ENCODE data around the gene PPP1R1A. TPM values are rescaled to one million over a fixed set of nuclear protein-coding genes. Genes with fewer than 3 reads are reported as not detected.

PPP1R1A gene
- total RNA-seq, 4 donors from 2014 or later: 1.1 to 4.1 (median 1.8) TPM

GRCh38 chr12:54544743-54545142, 43.7 kb downstream of the PPP1R1A start:
- TF ChIP-seq POLR2A (IDR thresholded peaks at IDR 0.05): no peak
- TF ChIP-seq, protein P1, sequence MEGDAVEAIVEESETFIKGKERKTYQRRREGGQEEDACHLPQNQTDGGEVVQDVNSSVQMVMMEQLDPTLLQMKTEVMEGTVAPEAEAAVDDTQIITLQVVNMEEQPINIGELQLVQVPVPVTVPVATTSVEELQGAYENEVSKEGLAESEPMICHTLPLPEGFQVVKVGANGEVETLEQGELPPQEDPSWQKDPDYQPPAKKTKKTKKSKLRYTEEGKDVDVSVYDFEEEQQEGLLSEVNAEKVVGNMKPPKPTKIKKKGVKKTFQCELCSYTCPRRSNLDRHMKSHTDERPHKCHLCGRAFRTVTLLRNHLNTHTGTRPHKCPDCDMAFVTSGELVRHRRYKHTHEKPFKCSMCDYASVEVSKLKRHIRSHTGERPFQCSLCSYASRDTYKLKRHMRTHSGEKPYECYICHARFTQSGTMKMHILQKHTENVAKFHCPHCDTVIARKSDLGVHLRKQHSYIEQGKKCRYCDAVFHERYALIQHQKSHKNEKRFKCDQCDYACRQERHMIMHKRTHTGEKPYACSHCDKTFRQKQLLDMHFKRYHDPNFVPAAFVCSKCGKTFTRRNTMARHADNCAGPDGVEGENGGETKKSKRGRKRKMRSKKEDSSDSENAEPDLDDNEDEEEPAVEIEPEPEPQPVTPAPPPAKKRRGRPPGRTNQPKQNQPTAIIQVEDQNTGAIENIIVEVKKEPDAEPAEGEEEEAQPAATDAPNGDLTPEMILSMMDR (IDR thresholded peaks at IDR 0.05): no peak

DNA sequence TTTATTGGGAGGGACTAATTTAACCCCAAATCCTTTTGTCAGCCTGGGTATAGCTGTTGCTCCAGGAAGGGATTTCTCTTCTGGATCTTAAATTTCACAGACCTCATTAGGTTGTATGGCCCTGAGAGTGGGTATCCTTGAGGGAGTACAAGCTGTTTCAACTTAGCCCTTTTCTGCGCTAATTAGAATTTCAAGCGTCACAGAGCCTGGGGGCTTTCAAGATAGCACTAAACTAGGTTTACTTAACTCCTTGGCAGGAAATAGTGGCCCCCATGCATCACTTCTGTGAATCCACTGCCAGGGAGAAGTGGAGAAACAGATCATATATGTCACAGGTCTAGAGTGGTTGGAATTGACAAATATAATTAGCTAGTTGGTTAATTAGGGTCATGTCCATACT, 44.9 kb downstream of the PPP1R1A start:
- no peaks in the 10 kb centered on the region for H3K9me3 ChIP-seq
- TF ChIP-seq, protein P1 (IDR thresholded peaks at IDR 0.05): no peak
- TF ChIP-seq POLR2A (IDR thresholded peaks at IDR 0.05): no peak
- no peaks in the 10 kb centered on the region for H3K36me3 ChIP-seq
- H3K27ac ChIP-seq: no peak overlapping the region
- H3K4me3 ChIP-seq: no peak overlapping the region
- H3K4me1 ChIP-seq: no peaks in the 10 kb centered on the region
- DNase-seq: no peak
- no peaks in the 10 kb centered on the region for H3K27me3 ChIP-seq

More at GRCh38 chr12:54544743-54545142, 43.7 kb downstream of the PPP1R1A start:
- Histone ChIP-seq H3K9me3 (no peaks in the 10 kb centered on the region), H3K27me3 (no peaks in the 10 kb centered on the region), H3K27ac (no peak overlapping the region), H3K36me3 (no peaks in the 10 kb centered on the region), H3K4me1 (peaks cover 0 to 9% (median 6%) of the 10 kb centered on the region in 4 donors), H3K4me3 (no peak overlapping the region)
- no peak for DNase-seq

- H3K36me3 ChIP-seq: no peaks in the 10 kb centered on the region
- H3K27me3 ChIP-seq: no peaks in the 10 kb centered on the region
- H3K9me3 ChIP-seq: no peaks in the 10 kb centered on the region
- no peak overlapping the region for H3K4me3 ChIP-seq
- DNase-seq: no peak
- no peaks in the 10 kb centered on the region for H3K4me1 ChIP-seq
- H3K27ac ChIP-seq: no peak overlapping the region
- TF ChIP-seq, protein P1 (IDR thresholded peaks at IDR 0.05): no peak
These were observed 46.6 kb downstream of the PPP1R1A start for GRCh38 chr12:54541751-54542290.

DNA sequence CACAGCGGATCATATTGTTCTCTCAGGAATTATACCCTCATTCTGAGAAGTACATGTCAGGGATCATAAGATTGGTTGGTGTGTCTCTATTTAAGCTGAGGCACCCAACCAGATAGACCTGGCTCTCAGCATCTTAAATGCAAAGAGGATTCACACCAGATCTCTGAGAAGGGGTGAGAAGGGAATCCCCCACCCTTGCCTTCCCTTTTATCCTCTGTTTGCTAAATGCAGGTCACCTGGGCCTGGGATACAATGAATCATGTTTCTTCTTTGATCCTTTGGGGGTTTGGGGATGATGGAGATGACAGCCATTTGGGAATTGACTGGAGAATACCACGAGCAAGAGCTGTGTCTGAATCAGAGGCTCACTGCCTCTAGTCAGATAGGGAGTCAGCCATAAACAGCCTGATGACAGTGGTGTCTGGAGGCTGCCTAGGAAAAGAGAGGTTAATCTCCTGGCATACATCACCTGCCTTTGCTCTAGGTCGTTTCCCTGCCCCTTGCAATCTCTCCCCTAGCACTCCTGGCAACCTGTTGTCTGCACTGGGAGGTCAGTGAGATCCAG, 50.2 kb downstream of the PPP1R1A start:
- Histone ChIP-seq H3K4me1 (no peaks in the 10 kb centered on the region), H3K4me3 (no peak overlapping the region), H3K27ac (no peak overlapping the region), H3K36me3 (no peaks in the 10 kb centered on the region), H3K27me3 (no peaks in the 10 kb centered on the region), H3K9me3 (no peaks in the 10 kb centered on the region)
- TF ChIP-seq, protein P1 (IDR thresholded peaks at IDR 0.05): no peak
- TF ChIP-seq POLR2A (IDR thresholded peaks at IDR 0.05): no peak
- DNase-seq: no peak

- Histone ChIP-seq H3K36me3 (peaks cover 0 to 9% (median 0%) of the 10 kb centered on the region in 3 donors), H3K4me1 (no peaks in the 10 kb centered on the region), H3K9me3 (no peaks in the 10 kb centered on the region), H3K27ac (no peak overlapping the region), H3K27me3 (no peaks in the 10 kb centered on the region), H3K4me3 (no peak overlapping the region)
- no peak for TF ChIP-seq POLR2A (IDR thresholded peaks at IDR 0.05)
- TF ChIP-seq, protein P1 (IDR thresholded peaks at IDR 0.05): no peak
- DNase-seq: no peak
These were observed 53.0 kb downstream of the PPP1R1A start for GRCh38 chr12:54535474-54535873.

Measured in Peyer's patch (tissue), 4 donors.